SK-N-MC (cell line): ENCODE measurements around the gene TRIM10.

Experiments used
- DNase-seq: peaks from one replicate; pipeline ENCODE4 v3.0.0-alpha.2; 2011; ENCODE audit warnings: low read depth, low spot score
- H3K27ac ChIP-seq: fragments of 200-600 bp; sonication (generic); 2 replicates; pipeline ENCODE4 v1.5.1; 2016; ENCODE audit warnings: mixed run types
- H3K36me3 ChIP-seq: fragments of 200-600 bp; sonication (generic); 2 replicates; pipeline ENCODE4 v1.6.1; 2017; ENCODE audit warnings: antibody characterized with exemption, low read length, mixed read lengths; ENCODE audit not compliant: insufficient read depth
- H3K4me3 ChIP-seq: fragments of 200-600 bp; sonication (generic); 2 replicates; pipeline ENCODE4 v1.5.1; 2016
- H3K9ac ChIP-seq: fragments of 200-600 bp; sonication (generic); 2 replicates; pipeline ENCODE4 v1.8.0; 2017; ENCODE audit warnings: mixed run types, mixed read lengths; ENCODE audit not compliant: insufficient read length
- H3K9me3 ChIP-seq: fragments of 200-600 bp; sonication (generic); 2 replicates; pipeline ENCODE4 v1.6.1; 2017; ENCODE audit warnings: low read depth, mild to moderate bottlenecking, antibody characterized with exemption, low read length, moderate library complexity, mixed read lengths
- EZH2 ChIP-seq: fragments of 200-600 bp; sonication (generic); IDR thresholded peaks from one replicate; pipeline ENCODE4 v1.6.1; 2017; ENCODE audit warnings: antibody characterized with exemption
- FOXP2 ChIP-seq: optimal IDR thresholded peaks from 2 replicates; pipeline ENCODE3; 2011; ENCODE audit warnings: mild to moderate bottlenecking, moderate library complexity; ENCODE audit not compliant: insufficient read depth; ENCODE audit errors: extremely low read length, control extremely low read depth
- POLR2AphosphoS5 ChIP-seq: IDR thresholded peaks from 2 replicates; pipeline ENCODE4 v1.6.1; 2012; ENCODE audit warnings: mild to moderate bottlenecking, low read depth, low read length, borderline replicate concordance

TRIM10 gene

GRCh38 chr6:30184417-30185031 lies 23.5 kb upstream of the TRIM10 start:
- no peak for DNase-seq
- Histone ChIP-seq H3K9ac (no peak overlapping the region), H3K27ac (no peak overlapping the region), H3K4me3 (no peak overlapping the region), H3K36me3 (peaks cover 34% of the 10 kb centered on the region), H3K9me3 (0 out of 2 replicates have a peak, but pooled peaks cover 4% of the 10 kb centered on the region)
- TF ChIP-seq POLR2AphosphoS5 (no peak; the same call in 1 of the 2 replicates), FOXP2 (no peak), EZH2 (no peak)

- TF ChIP-seq EZH2, result no peak
- TF ChIP-seq POLR2AphosphoS5, result no peak
- TF ChIP-seq FOXP2, result no peak
- H3K4me3 ChIP-seq, result no peak overlapping the region
Measured at GRCh38 chr6:30180145-30180544, 19.1 kb upstream of the TRIM10 start.

GRCh38 chr6:30178837-30179236 lies 17.8 kb upstream of the TRIM10 start:
- Histone ChIP-seq H3K36me3 (no peaks in the 10 kb centered on the region), H3K9me3 (0 out of 2 replicates have a peak, but pooled peaks cover 4% of the 10 kb centered on the region), H3K9ac (no peak overlapping the region), H3K4me3 (no peak overlapping the region), H3K27ac (no peak overlapping the region)
- no peak for DNase-seq
- TF ChIP-seq FOXP2, result no peak
- TF ChIP-seq POLR2AphosphoS5, result no peak
- TF ChIP-seq EZH2, result no peak

More at GRCh38 chr6:30180145-30180544, 19.1 kb upstream of the TRIM10 start:
- DNase-seq, result no peak
- Histone ChIP-seq H3K9me3 (0 out of 2 replicates have a peak, but pooled peaks cover 4% of the 10 kb centered on the region), H3K36me3 (peaks cover under 1% of the 10 kb centered on the region; the same call in 1 of the 2 replicates), H3K9ac (no peak overlapping the region), H3K27ac (no peak overlapping the region)

- H3K9ac ChIP-seq, result no peak overlapping the region
- no peak for TF ChIP-seq EZH2
- no peak for TF ChIP-seq POLR2AphosphoS5
- no peak for TF ChIP-seq FOXP2
- H3K4me3 ChIP-seq, result no peak overlapping the region
Measured at GRCh38 chr6:30175765-30176164, 14.8 kb upstream of the TRIM10 start.

GRCh38 chr6:30172681-30173080 lies 11.7 kb upstream of the TRIM10 start:
- TF ChIP-seq EZH2 (no peak), FOXP2 (no peak), POLR2AphosphoS5 (no peak)
- no peak overlapping the region for H3K4me3 ChIP-seq

More at GRCh38 chr6:30175765-30176164, 14.8 kb upstream of the TRIM10 start:
- Histone ChIP-seq H3K9me3 (0 out of 2 replicates have a peak, but pooled peaks cover 4% of the 10 kb centered on the region), H3K27ac (no peak overlapping the region), H3K36me3 (no peaks in the 10 kb centered on the region)
- no peak for DNase-seq

GRCh38 chr6:30171677-30172471 lies 10.9 kb upstream of the TRIM10 start:
- DNase-seq, result no peak
- Histone ChIP-seq H3K27ac (no peak overlapping the region), H3K9ac (no peak overlapping the region), H3K9me3 (no peaks in the 10 kb centered on the region), H3K4me3 (no peak overlapping the region), H3K36me3 (no peaks in the 10 kb centered on the region)
- no peak for TF ChIP-seq FOXP2

More at GRCh38 chr6:30172681-30173080, 11.7 kb upstream of the TRIM10 start:
- Histone ChIP-seq H3K9me3 (no peaks in the 10 kb centered on the region), H3K9ac (no peak overlapping the region), H3K27ac (no peak overlapping the region), H3K36me3 (no peaks in the 10 kb centered on the region)
- no peak for DNase-seq

GRCh38 chr6:30169658-30170614 lies 8.9 kb upstream of the TRIM10 start:
- no peak for TF ChIP-seq FOXP2
- TF ChIP-seq POLR2AphosphoS5, result no peak
- TF ChIP-seq EZH2, result no peak
- H3K36me3 ChIP-seq, result no peaks in the 10 kb centered on the region
- no peak overlapping the region for H3K9ac ChIP-seq
- H3K27ac ChIP-seq, result no peak overlapping the region
- no peaks in the 10 kb centered on the region for H3K9me3 ChIP-seq
- no peak overlapping the region for H3K4me3 ChIP-seq
- DNase-seq, result peak; percentile 37
